Right lobe of liver (tissue), 4 donors: Measurements from ENCODE around the gene SAP30.

Experiments used
- CTCF ChIP-seq, 4 donors: fragments of 200-600 bp in 3 of 4; fragments of 450-650 bp in 1 of 4; IDR thresholded peaks; one replicate each; pipeline versions ENCODE4 v1.5.1 to v1.8.0; 2016 to 2022; ENCODE audit warnings: antibody characterized with exemption in 4 of 4, mild to moderate bottlenecking in 2 of 4
- POLR2A ChIP-seq: fragments of 450-650 bp; IDR thresholded peaks from one replicate; pipeline ENCODE4 v1.6.1; 2017; ENCODE audit warnings: antibody characterized with exemption, mild to moderate bottlenecking
- donor health status: DM: no; HTN: no; CAD: no.
- donor health status: DM: no; HTN: no; CAD: no.
- donor health status: DM: no; HTN: yes; CAD: no.

GRCh38 chr4:173343832-173344397 lies 26.8 kb upstream of the SAP30 start:
- no peak for TF ChIP-seq CTCF (IDR thresholded peaks at IDR 0.05)
- TF ChIP-seq POLR2A, result no peak
